PFSK-1 (cell line): Measurements from ENCODE around the gene KRTAP2-2.
"Not testable (repeated sequence)": the region's sequence is repeated elsewhere in the genome, so short reads cannot be mapped to it uniquely, and the experiment has no call there.

Experiments
- FOXP2 ChIP-seq: optimal IDR thresholded peaks from 2 replicates; pipeline ENCODE3; 2011; ENCODE audit warnings: borderline replicate concordance, control low read depth, inconsistent platforms; ENCODE audit not compliant: insufficient read depth; ENCODE audit errors: extremely low read length, extremely low read depth
- POLR2AphosphoS5 ChIP-seq: IDR thresholded peaks from 2 replicates; pipeline ENCODE4 v1.6.1; 2012; ENCODE audit warnings: low read depth, mild to moderate bottlenecking, control low read depth, low read length, moderate library complexity
- REST ChIP-seq, 2 experiments: IDR thresholded peaks; 2 replicates each; pipeline versions ENCODE4 v1.6.1 to v1.8.0; 2011 to 2012; ENCODE audit warnings: low read depth in 2 of 2, low read length in 2 of 2, control low read depth in 1 of 2, inconsistent platforms in 1 of 2, mild to moderate bottlenecking in 1 of 2, moderate library complexity in 1 of 2; ENCODE audit not compliant: insufficient read depth in 1 of 2
- SIN3A ChIP-seq: IDR thresholded peaks from 2 replicates; pipeline ENCODE4 v1.6.1; 2012; ENCODE audit warnings: mild to moderate bottlenecking, low read length, moderate library complexity, borderline replicate concordance; ENCODE audit not compliant: insufficient read depth
- TAF1 ChIP-seq: IDR thresholded peaks from 2 replicates; pipeline ENCODE4 v1.6.1; 2012; ENCODE audit warnings: low read length, control low read depth, borderline replicate concordance; ENCODE audit not compliant: insufficient read depth

The KRTAP2-2 gene

GRCh38 chr17:41034346-41034935 lies 20.6 kb downstream of the KRTAP2-2 start, which contains the start of gene KRTAP1-3:
TSS of gene KRTAP1-3 (minus strand) at chr17:41034874. CDS start at chr17:41034821, 53 bp downstream.
- TF ChIP-seq TAF1, SIN3A, POLR2AphosphoS5: not testable (repeated sequence)

GRCh38 chr17:41029633-41030245 lies 25.3 kb downstream of the KRTAP2-2 start, which contains the start of gene KRTAP1-4:
TSS of gene KRTAP1-4 (minus strand) at chr17:41030195. CDS start at chr17:41030078, 117 bp downstream.
- TF ChIP-seq POLR2AphosphoS5 (no peak), SIN3A (no peak), REST (IDR thresholded peaks at IDR 0.05; ENCODE audit: insufficient read depth in 1 of 2, low read depth in 2 of 2, low read length in 2 of 2) (no peak), FOXP2 (no peak), TAF1 (no peak)

GRCh38 chr17:41026715-41027471 lies 28.1 kb downstream of the KRTAP2-2 start, which contains the start of gene KRTAP1-5:
TSS of gene KRTAP1-5 (minus strand) at chr17:41027208. CDS start at chr17:41027155, 53 bp downstream.
- TF ChIP-seq FOXP2: no peak
- no peak for TF ChIP-seq TAF1
- TF ChIP-seq SIN3A: no peak
- TF ChIP-seq POLR2AphosphoS5: no peak
- TF ChIP-seq REST (IDR thresholded peaks at IDR 0.05; ENCODE audit: insufficient read depth in 1 of 2, low read depth in 2 of 2, low read length in 2 of 2): no peak

GRCh38 chr17:41024697-41025096 lies 30.3 kb downstream of the KRTAP2-2 start:
- TF ChIP-seq POLR2AphosphoS5 (no peak), FOXP2 (no peak), REST (IDR thresholded peaks at IDR 0.05; ENCODE audit: insufficient read depth in 1 of 2, low read depth in 2 of 2, low read length in 2 of 2) (no peak), TAF1 (no peak), SIN3A (no peak)

GRCh38 chr17:41020336-41020735 lies 34.7 kb downstream of the KRTAP2-2 start:
- no peak for TF ChIP-seq TAF1
- TF ChIP-seq REST (IDR thresholded peaks at IDR 0.05; ENCODE audit: insufficient read depth in 1 of 2, low read depth in 2 of 2, low read length in 2 of 2): no peak
- no peak for TF ChIP-seq FOXP2
- no peak for TF ChIP-seq POLR2AphosphoS5
- TF ChIP-seq SIN3A: no peak
